ENCODE results near the gene ARVCF.

ARVCF gene, protein sequence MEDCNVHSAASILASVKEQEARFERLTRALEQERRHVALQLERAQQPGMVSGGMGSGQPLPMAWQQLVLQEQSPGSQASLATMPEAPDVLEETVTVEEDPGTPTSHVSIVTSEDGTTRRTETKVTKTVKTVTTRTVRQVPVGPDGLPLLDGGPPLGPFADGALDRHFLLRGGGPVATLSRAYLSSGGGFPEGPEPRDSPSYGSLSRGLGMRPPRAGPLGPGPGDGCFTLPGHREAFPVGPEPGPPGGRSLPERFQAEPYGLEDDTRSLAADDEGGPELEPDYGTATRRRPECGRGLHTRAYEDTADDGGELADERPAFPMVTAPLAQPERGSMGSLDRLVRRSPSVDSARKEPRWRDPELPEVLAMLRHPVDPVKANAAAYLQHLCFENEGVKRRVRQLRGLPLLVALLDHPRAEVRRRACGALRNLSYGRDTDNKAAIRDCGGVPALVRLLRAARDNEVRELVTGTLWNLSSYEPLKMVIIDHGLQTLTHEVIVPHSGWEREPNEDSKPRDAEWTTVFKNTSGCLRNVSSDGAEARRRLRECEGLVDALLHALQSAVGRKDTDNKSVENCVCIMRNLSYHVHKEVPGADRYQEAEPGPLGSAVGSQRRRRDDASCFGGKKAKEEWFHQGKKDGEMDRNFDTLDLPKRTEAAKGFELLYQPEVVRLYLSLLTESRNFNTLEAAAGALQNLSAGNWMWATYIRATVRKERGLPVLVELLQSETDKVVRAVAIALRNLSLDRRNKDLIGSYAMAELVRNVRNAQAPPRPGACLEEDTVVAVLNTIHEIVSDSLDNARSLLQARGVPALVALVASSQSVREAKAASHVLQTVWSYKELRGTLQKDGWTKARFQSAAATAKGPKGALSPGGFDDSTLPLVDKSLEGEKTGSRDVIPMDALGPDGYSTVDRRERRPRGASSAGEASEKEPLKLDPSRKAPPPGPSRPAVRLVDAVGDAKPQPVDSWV

DNA sequence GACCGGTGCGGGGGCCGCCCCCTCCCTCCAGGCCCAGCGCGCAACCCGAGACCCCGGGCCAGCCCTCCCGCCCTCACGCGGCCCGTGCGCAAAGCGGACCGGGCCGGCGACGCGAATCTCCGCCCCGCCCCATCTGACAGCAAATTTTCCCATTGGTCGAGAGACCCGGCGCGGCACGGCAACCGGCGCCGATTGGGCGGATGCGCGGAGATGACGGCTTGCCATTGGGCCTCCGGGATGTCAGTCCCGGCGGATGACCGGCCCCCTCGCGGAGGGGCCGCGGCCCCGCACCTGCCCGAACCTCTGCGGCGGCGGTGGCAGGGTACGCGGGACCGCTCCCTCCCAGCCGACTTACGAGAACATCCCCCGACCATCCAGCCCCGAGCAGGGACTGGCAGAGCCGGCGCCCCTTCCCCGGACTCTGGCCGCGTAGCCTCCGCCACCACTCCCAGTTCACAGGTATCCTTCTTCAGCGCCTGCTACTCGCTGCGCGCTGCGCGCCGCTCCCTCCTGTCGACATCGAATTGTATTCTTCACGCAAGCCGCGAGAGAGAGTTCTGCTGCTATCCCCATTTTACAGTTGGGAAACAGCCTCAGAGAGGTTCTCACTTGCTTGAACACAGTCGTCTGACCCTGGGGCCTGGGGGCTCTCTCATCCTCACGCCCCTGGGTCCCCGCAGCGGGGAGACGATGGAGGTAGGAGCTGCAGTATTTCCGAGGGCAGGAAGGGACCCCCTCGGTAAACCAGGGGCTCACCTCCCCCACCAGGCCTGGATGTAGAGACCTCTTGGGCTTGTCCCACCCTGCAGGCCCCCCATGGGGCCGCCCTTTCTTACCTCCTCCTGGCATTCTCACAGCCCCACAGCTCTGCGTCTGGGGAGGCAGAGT lies at the start of gene ARVCF:
TSS of gene ARVCF (minus strand) at position 90 of the 888 bp plus-strand sequence. CDS start 26,029 bp downstream, outside the sequence.
- DNase-seq: peak; percentile 73

DNA sequence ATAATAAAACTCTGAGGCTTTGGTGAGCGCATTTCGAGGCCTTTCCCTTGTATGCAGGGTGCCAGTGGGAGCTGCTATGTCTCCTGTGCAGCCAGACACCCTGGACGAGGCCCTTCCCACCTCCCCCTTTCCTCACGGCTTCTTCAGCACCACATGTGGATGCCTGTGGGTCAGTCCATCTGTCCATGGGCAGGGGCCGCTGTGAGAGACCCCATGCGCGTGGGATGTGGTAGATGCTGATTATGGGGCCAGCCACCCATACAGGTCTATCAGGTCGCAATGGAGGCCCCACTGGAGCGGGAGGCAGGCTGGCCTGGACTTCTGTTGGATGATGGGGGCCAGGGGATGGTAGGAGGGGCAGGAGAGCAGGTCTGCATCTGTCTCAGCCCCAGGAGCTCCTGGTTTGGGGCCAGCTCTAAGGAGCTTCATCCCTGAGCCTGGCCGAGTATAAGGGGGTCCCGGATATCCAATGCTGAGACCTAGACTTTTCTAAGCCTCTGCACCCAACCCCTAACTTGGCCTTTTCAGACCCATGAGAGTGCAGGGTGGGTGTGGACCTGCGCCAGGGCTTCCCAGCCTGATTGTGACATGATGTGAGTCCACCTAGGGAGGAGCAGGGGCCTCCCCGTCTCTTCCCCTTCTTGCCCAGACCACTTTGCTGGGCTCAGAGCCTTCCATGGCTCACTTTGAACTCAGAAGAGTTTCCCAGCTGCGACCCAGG lies 49.4 kb upstream of the ARVCF start:
- no peak for DNase-seq

DNA sequence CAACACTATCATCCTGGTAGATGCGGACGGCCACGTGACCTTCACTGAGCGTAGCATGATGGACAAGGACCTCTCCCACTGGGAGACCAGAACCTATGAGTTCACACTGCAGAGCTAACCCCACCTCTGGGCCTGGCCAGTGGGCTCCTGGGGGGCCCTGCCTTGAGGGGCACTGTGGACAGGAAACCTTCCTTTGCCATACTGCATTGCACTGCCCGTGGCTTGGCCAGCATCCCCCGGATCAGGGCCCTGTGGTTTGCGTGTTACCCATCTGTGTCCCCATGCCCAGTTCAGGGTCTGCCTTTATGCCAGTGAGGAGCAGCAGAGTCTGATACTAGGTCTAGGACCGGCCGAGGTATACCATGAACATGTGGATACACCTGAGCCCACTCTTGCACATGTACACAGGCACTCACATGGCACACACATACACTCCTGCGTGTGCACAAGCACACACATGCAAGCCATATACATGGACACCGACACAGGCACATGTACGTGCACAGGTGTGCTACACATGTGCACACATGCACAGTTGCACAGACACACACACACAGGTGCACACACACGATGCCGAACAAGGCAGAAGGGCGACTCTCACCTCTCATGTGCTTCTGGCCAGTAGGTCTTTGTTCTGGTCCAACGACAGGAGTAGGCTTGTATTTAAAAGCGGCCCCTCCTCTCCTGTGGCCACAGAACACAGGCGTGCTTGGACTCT lies 48.1 kb upstream of the ARVCF start:
- no peak for DNase-seq

DNA sequence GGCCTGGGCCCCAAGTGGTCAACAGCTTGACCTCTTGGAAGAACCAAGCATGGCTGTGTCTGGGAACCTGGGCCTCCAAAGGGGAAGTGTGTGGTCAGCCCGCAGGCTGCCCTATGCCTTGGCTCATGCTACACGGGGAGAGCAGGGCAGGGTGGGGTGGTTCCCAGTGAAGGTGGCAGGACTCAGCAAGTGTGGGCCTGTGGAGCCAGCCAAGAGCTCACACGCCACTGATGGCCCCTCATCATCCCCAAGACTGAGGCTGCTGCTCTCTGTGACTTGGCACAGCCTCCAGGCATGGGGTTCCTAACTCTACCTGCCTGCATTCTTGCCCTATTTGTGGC lies 47.5 kb upstream of the ARVCF start:
- no peak for DNase-seq

DNA sequence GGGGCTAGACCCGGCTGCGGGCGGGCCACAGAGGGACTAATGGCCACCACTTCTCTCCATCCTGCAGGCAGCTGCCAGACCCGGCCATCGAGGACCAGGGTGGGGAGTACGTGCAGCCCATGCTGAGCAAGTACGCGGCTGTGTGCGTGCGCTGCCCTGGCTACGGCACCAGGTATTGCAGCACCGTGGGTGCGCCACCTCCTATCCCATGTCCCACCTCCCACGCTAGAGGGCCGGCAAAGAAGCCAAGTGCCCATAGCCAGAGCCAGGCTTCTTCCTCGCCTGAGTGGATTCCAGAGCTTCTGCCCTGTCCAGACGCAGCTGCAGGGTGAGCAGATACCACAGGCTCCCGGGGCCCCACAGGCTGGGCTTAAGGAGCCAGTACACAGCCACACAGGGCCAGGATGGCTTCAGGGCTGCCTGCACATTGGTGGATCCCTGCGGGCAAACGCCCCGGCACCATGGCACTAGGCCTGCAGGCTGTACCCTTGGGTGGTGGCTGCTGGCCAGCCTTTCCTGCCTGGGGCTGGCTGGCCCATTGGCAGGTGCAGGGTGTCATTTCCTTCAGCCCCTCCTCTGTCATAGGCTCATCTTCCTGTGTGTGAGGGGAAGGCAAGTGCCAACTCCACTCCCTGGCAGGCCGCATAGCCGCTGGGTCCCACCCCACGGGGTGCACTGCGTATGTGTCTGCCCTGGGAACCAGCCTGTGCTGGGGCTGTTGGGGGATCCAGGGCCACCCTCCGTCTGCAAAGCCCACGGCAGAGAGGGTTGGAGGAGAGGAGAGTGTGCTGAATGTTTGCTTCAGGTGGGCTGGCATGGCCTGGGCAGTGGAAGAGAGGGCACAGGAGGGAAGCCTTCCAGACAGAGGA lies 46.9 kb upstream of the ARVCF start:
- DNase-seq: no peak

DNA sequence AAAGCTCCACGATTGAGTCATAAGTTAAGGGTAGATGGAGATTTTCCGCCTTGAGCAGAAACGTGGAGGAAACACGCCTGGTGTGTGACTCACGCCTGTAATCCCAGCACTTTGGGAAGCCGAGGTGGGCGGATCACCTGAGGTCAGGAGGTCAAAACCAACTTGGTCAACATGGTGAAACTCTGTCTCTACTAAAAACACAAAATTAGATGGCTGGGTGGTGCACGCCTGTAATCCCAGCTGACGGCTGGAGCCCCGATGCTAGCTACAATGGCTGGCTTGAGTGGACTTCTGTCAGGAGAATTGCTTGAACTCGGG lies 46.1 kb upstream of the ARVCF start:
- DNase-seq: no peak

DNA sequence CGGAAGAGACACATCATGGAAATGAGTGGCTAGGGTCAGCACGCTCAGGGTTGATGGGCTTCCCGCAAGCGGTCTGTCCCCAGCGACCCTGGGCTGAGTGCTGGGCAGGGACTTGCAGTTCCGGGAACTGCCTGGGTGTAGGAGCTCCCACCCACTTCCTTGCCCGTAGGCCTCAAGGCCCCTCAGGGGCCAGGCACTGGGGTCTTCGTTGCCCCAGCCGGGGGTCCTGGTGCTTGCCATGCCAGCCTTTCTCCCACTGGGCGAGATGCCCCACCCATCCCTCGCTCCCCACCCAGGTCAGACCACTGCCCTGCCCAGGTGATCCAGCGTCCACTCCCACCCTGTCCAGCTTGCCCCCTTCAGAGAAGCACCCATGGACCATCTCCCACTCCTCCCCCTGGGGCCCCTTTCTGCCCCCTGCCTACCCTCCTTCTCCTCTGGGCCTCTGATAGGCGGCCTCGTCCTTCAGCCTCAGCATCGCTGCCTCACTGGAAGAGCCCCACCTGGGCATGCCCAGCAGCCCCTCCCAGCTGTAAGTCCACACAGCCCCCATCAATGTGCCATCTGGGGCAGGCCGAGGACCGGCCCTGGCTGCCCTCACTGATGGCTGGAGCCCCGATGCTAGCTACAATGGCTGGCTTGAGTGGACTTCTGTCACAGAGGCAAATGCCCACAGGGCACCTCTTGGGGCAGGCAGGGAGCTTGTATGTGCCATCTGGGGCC lies 45.6 kb upstream of the ARVCF start:
- no peak for DNase-seq

DNA sequence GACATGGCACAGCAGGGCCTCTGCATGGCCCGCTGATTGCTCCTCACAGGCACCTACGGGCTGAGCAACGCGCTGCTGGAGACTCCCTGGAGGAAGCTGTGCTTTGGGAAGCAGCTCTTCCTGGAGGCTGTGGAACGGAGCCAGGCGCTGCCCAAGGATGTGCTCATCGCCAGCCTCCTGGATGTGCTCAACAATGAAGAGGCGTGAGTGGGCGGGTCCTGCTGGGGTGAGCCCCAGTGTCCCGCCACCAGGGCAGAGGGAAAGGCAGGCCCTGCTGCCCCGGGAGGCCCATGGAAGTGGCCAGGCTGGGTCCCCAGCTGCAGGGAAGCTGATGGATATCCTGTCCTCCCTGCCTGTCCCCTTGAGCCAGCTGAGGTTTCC lies 44.8 kb upstream of the ARVCF start:
- DNase-seq: no peak

DNA sequence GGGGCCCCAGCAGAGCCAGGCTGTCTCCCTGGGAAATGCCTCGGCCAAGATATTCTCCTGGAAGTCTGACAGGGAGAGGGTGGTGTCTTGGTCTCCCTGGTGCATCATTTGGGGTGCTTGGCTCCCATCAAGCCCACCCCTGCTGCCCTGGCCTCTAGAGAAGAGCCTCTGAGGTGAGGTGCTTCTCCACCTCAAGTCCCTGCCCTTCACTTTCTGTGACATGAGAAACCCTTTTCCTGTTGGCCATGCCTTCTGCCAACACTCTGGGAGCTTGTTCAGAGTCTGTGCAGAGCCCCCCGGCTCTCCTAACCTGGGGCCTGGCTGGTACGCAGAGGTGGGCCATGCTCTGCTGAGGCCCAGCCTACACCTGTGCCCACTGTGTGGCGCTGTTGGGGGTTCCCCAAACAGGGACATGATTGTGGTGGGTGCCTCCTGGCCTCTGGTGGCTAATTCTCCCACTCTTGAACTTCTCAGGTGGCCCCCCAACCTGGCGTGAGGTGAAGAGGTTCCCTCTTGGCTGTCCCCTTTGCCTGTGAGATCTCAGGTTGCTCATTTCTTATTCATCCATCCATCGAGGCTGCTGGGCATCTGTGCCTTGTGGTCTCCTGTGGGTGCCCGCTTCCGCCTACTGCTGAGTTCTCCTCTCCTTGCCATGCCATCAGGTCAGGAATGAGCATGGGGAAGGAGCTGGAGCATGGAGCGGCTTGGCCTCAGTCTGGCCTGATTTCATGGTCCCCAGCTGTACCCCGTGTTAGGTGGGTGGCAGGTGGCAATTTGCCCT lies 44.3 kb upstream of the ARVCF start:
- no peak for DNase-seq

DNA sequence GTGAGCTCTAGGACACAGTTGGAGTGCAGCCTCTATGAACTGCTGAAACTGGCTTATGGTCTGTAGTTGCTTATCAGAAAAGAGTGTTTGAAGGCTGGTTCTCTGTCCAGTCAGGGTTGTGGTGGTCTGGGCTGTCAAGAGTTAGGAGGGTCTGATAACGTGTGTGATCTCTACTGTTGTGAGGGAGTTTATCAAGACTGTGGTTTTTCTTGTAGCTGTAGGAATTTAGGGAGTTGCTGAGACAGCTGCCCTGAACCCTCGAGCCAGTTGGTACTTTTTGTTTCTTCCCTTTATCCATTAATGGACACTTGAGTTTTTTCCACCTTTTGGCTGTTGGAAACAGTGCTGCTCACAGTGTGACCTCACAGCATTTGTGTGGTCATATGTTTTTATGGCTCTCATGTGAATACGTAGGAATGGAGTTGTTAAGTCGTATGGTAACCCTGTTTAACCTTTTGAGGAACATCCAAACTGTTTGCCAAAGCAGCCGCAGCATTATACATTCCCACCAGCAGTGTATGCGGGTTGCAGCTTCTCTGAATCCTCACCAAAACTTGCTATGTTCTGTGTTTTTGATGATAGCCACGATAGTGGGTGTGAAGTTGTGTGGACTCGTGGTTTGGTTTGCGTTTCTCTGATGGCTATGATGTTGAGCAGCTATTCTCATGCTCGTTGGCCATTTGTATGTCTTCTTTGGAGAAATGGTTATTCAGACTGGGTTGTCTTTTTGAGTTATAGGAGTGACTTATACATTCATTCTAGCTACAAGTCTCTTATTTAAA lies 42.6 kb upstream of the ARVCF start:
- no peak for DNase-seq

DNA sequence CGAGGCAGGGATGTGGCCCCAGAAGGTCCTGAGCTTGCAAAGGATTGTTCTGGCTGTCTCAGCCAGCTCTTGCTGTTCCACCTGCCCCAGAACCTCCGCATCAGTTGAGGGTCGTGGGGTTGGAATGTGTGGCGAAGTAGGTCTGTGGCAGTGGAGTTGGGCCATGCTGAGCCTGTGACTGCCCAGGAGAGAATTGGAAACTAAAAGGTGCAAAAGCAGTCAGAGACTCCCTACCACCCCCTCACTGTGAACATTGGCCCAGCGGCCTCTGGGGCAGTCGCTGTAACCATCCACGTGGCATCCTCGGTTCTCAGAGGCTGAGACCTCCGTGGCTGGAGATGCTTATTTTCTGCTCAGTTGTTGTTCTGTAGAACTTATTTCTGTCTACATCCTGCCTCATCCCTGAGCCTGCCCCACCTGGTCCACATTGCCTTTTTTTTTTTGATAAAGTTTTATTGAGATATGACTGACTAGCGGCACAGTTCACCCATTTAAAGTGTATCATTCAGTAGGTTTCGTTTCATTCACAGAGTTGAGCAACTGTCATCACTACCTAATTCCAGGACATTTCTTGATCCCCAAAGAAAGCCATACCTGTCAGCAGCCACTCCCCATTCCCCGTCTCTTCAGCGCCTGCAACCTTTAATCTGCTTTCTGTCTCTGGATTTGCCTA lies 41.1 kb upstream of the ARVCF start:
- no peak for DNase-seq

DNA sequence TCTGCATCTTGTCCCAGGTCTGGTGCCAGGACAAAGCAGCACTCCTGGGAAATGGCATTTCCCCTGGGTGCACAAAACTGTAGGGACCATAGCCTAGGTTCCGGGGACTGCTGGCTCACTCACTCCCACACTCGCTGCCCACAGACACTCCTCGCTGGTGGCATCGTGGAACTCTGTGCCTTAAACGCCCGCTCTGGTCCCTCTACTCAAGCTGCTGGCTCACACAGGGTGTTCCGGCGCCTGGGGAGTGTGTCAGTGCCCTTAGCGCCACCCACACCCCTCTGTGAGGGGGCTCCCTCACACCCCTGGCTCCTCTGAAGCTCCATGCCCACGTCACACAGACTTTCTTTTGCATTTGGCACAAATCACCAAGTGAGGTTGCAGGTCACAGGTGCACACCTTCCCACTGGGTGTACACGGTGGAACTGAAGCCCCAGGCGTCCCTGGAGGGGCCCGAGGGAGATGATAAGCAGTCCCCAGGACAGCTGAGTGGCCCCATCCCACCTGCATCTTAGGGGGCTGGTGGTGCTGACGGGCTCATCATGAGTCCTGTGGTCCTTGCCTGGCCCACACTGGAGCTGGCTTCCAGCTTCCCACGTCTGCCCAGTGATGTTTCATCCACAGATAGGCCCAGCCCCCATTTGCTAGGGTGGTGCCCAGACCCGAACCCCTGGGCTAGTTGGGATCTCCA lies 40.2 kb upstream of the ARVCF start:
- DNase-seq: no peak

DNA sequence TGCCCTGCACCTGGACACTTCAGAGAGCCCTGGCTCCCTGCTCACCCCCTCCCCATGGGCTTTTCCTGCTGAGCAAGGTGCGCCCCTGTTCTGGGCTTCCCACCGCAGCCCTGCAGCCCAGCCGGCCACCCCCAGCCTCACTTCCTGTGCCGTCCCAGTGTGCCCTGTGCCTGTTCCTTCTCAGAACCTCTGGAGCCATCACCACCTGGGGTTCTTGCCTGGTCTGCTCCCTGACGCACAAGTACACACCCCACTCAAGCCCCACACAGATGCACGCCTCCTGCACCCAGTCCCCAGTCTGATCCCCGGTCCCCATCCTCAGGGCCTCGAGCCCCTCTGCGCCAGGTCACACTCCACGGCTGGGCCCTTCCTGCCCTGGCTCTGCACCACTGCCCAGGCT lies 39.5 kb upstream of the ARVCF start:
- DNase-seq: no peak

DNA sequence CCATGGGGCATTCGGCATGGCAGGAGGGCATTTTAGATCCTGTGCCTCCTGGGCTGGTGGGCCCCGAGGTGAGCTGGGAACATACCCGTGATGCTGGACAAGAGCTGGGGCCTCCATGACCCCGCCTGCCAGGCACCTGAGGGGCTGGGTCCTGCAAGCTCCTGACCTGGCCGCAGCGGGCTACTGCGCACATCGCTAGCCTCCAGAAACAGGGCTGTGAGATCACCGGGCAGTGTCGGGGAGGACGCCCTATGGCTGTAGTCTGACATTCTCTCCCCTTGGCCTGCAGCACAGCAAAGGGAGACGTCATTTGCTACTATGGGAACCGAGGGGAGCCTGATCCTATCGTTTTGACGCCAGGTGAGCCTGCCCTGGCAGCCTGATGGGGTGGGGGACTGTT lies 39.0 kb upstream of the ARVCF start:
- DNase-seq: no peak

DNA sequence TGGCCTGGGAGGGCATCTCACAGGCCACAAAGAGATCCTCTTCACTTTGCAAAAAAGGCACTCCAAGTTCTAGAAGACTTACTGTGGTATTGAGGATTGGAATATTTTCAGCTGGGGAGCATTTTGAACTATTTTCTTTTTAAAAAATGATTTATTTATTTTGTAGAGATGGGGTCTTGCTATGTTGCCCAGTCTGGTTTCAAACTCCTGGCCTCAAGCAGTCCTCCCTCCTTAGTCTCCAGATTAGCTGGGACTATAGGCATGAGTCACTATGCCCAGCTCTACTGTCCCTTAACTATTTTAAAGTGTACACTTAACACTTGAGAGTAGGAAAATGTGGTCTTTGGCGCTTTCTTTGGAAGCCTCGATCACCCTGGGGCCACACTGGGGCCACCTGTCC lies 38.5 kb upstream of the ARVCF start:
- no peak for DNase-seq

DNA sequence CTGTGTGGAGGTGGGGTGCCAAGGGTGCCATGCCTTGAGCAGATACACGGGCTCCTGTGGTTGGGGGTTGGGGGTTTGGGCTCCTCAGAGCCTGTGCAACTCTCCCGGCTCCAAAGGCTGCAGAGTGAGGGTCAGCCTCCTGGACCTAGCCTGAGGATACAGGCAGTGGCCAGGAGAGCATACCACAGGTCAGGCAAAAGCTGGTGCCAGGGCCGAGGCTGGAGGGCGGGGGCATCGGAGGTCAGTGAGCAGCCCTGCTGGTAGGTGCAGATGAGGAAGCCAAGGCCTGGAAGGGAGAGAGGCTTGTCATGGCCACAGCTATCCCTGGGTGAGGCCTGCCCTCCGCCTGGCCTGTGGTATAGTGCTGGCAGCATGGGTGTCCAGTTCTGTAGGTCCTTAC lies 37.9 kb upstream of the ARVCF start:
- DNase-seq: no peak

DNA sequence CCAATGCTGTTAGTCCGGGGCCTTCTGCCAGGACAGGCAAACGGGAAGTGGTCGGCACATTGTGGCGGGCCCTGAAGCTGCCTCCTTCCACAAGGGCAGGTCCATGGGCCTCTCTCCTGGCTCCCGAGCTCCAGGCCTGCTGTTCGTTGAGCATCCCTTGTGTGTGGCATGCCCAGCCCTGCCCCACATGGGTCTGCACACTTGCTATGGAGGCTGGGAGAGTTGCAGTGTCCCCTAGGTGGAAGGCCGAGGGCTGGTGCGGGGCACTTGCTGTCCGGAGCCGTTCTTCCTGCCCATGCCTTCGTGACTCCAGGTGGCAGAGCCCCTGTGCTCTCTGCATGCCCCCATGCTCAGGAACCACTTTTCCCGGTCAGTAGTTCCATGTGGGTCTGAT lies 37.4 kb upstream of the ARVCF start:
- no peak for DNase-seq
